Fibroblast of skin of abdomen (primary cell): ENCODE measurements around the gene COMMD3.
A peak's percentile ranks its signal among the peaks of the same experiment; 100 is the strongest.

ENCODE experiments used
- DNase-seq: peaks from one replicate; pipeline ENCODE4 v3.0.0-alpha.2; 2013

COMMD3 gene

DNA sequence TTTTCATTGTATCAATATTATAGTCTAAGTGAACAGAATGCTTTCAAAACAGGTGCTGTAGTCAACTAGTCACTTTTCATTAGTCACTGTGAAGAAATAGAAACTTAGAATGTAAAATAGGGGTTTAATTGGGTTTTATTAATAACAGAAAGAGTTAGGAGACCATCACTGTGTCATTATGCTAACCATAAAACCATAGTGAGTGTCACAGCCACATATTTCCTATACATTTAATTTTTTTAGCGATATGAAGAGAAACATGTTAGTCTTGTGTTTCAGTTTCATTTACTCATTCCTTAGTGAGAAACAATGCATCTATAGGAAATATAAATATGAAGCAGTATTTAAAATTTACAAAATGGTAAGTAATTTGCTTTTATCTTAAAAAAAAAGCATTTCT, 51.3 kb downstream of the COMMD3 start:
- DNase-seq = no peak

GRCh38 chr10:22368402-22368801, 52.2 kb downstream of the COMMD3 start:
- no peak for DNase-seq

DNA sequence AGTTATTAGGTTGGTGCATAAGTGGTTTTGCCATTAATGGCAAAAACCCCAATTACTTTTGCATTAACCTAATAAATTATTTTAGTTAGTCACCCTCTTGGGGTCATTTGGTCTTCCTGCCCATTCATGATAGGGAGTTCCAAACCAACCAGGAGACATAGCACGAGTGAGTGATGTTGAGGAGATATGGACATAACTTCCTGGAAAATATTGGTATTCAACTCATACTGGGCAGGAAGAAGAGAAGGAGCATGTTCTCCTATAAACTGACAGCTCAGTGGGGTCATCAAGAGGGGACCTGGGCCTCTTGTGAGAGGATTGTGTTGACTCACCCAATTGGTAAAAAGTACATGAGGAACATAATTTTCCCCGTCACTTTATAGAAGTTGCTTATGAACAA, 52.8 kb downstream of the COMMD3 start:
- DNase-seq = no peak

- DNase-seq = peak; percentile 13
Observed at GRCh38 chr10:22369434-22370072, 53.4 kb downstream of the COMMD3 start.
